Retinal pigment epithelial cell (primary cell): ENCODE measurements around the gene CENPU.

Experiments
- DNase-seq: peaks from one replicate; pipeline ENCODE4 v3.0.0-alpha.2; 2010; ENCODE audit warnings: low read depth
- H3K4me3 ChIP-seq: 2 replicates; pipeline ENCODE4 v1.5.1; 2011; ENCODE audit warnings: mild to moderate bottlenecking, low read length, control low read depth, moderate library complexity
- TF ChIP-seq, protein P1 (sequence below): conservative IDR thresholded peaks from 2 replicates; pipeline ENCODE4 v1.5.1; 2011; ENCODE audit warnings: low read depth, low read length, control low read depth, inconsistent platforms

The CENPU gene

GRCh38 chr4:184649971-184650855, 83.7 kb downstream of the CENPU start:
- TF ChIP-seq, protein P1, sequence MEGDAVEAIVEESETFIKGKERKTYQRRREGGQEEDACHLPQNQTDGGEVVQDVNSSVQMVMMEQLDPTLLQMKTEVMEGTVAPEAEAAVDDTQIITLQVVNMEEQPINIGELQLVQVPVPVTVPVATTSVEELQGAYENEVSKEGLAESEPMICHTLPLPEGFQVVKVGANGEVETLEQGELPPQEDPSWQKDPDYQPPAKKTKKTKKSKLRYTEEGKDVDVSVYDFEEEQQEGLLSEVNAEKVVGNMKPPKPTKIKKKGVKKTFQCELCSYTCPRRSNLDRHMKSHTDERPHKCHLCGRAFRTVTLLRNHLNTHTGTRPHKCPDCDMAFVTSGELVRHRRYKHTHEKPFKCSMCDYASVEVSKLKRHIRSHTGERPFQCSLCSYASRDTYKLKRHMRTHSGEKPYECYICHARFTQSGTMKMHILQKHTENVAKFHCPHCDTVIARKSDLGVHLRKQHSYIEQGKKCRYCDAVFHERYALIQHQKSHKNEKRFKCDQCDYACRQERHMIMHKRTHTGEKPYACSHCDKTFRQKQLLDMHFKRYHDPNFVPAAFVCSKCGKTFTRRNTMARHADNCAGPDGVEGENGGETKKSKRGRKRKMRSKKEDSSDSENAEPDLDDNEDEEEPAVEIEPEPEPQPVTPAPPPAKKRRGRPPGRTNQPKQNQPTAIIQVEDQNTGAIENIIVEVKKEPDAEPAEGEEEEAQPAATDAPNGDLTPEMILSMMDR, result no peak
- no peak for DNase-seq

GRCh38 chr4:184649026-184649970, 84.6 kb downstream of the CENPU start, which contains the start of the genes CASP3 and PRIMPOL:
TSS of gene CASP3 (minus strand) at chr4:184649447. CDS start at chr4:184638453, 10,994 bp downstream.
TSS of gene PRIMPOL (plus strand) at chr4:184649738. CDS start at chr4:184657141, 7,403 bp downstream.
- TF ChIP-seq, protein P1, result peak; percentile 29

More at GRCh38 chr4:184649971-184650855, 83.7 kb downstream of the CENPU start:
- H3K4me3 ChIP-seq, result peak overlapping the region; percentile 61

GRCh38 chr4:184648313-184649025, 85.4 kb downstream of the CENPU start:
- H3K4me3 ChIP-seq, result peak overlapping the region; percentile 87
- no peak for DNase-seq
- TF ChIP-seq, protein P1, result no peak

More at GRCh38 chr4:184649026-184649970, 84.6 kb downstream of the CENPU start, which contains the start of the genes CASP3 and PRIMPOL:
- peak; percentile 72 for DNase-seq
- peak within 1 kb of the TSS; percentile 87 for H3K4me3 ChIP-seq

DNA sequence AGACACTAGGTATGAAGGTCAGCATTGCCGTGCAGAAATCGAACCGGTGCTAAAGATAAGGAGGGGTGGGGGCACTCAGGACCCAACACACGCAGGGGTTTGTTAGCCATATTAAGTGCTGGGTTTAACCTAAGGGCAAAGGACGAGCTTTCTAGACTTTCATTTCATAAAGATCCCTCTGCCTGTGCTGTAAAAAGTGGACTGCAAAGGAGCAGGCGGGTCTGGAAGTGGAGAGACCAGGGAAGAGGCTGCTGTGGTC, 85.9 kb downstream of the CENPU start:
- TF ChIP-seq, protein P1, result no peak
- H3K4me3 ChIP-seq, result peak overlapping the region; percentile 87
- DNase-seq, result no peak

DNA sequence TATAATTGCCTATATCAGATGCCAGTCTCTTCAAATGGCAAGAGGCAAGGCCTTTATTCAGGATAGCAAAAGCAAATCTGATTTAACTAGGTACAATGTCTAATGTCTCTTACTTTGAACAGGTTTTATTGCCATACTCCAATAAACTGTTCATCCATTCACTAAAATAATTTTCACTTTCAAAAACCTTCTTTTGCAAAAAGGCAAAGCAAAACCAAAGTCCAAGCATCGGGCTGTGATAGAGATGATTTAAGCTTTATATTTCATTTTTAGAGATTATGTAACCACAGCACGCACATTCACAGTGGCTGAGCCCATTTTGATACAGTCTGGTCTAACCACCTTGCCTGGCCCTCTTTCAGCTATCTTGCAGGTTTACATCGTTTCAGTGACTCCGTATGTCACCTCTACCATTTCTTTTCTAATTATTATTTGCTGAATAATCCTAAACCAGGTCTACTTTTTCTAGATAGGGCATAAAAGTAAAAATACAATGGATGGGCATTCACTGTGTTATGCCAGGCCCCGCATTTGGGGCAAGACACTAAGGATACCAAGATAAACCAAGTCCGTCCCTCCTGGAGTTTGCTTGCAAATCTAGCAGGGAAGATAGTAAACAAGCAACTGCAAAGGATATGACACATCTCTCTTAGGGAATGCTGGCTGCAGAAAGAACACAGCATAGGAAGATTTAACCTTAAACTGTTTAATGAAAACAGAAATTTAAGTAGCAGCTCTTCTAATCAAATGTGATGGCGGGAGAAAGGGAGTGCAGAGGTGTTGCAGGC, 86.4 kb downstream of the CENPU start:
- peak overlapping the region; percentile 87 for H3K4me3 ChIP-seq
- TF ChIP-seq, protein P1, result no peak
- DNase-seq, result no peak
